Pancreas (tissue), 10 donors: ENCODE data around the gene FHL1. TPM values are rescaled to one million over a fixed set of nuclear protein-coding genes. Genes with fewer than 3 reads are reported as not detected.

Source experiments
- ATAC-seq, 4 donors: fragments of 200-7000 bp; cut with Tn5 transposase; one replicate each; pipeline versions ENCODE4 v1.8.0 to v1.9.1; 2020; ENCODE audit warnings: mild to moderate bottlenecking in 4 of 4, moderate library complexity in 4 of 4
- DNase-seq, 6 donors: peaks; one replicate each; pipeline ENCODE4 v3.0.0-alpha.2; 2020
- FAIRE-seq: peaks from 2 replicates; lab custom pipeline; 2012; peaks lifted over from hg19 to GRCh38; lab: Jason Lieb, UNC
- H3K27ac ChIP-seq, 4 donors: fragments of 200-600 bp; sonication (generic); 1 replicate in 3 of 4; 2 replicates in 1 of 4; pipeline versions ENCODE4 v1.5.0 to v1.8.0; 2020
- H3K27me3 ChIP-seq, 4 donors: fragments of 200-600 bp; one replicate each; pipeline ENCODE4 v1.8.0; 2021
- H3K36me3 ChIP-seq, 3 donors: fragments of 200-600 bp; sonication (generic) in 1 of 3; one replicate each; pipeline versions ENCODE4 v1.5.0 to v1.8.0; 2020 to 2021
- H3K4me1 ChIP-seq, 3 donors: fragments of 200-600 bp; one replicate each; pipeline ENCODE4 v1.8.0; 2021
- H3K4me3 ChIP-seq, 4 donors: fragments of 200-600 bp; sonication (generic) in 2 of 4; one replicate each; pipeline versions ENCODE4 v1.5.0 to v1.8.0; 2020 to 2021
- H3K9me3 ChIP-seq, 4 donors: fragments of 200-600 bp; one replicate each; pipeline ENCODE4 v1.8.0; 2021
- WGBS, 2 donors: extraction: QIAGEN DNeasy Blood & Tissue Kit; methylation state at CpG; one replicate each; pipeline ENCODE4 v1.1.7; 2013; 5-methylcytosine and 5-hydroxymethylcytosine counted together
- intact Hi-C, 3 donors: fragments of 100-400 bp; cut with DNase I; formaldehyde crosslinking; loops; one replicate each; pipeline versions ENCODE4 v1.11.1 to v1.14.2; 2022
- polyA plus RNA-seq, 2 donors: library from polyadenylated mRNA; stranded (reverse); fragments of 200-250 nt; gene quantifications; one replicate each; pipeline ENCODE4 v1.2.3, GENCODE V29; 2013
- total RNA-seq, 6 donors: library from RNA; stranded (reverse); fragmentation: NEBNext Ultra II Directional in 4 of 6; extraction: Animal tissue kit (Norgen Biotek cat#: 25700) in 4 of 6; gene quantifications; one replicate each; pipeline versions ENCODE4 v1.2.1 to v1.2.4, GENCODE V29; 2021 to 2023
- TF ChIP-seq, protein P1 (sequence below), 4 donors: fragments of 200-600 bp; sonication (generic) in 3 of 4; IDR thresholded peaks; one replicate each; pipeline versions ENCODE4 v1.5.0 to v1.8.0; 2021; ENCODE audit warnings: antibody characterized with exemption in 4 of 4
- donor health status: healthy with polysubstance abuse.
- donor health status: DM: no; HTN: no; CAD: no; lungs with moderate emphysema.
- donor health status: DM: no; HTN: no; CAD: no.
- donor health status: control.
- donor health status: control.
- donor health status: Bipolar disorder and iron deficiency.
- donor health status: DM: yes; HTN: yes; CAD: no.
- donor health status: DM: no; HTN: no; CAD: no.
- donor health status: DM: no; HTN: no; CAD: no.
- donor health status: DM: yes; HTN: yes; CAD: no.

Gene FHL1
- total and polyA plus RNA-seq, 8 donors = 6.2 to 31.6 (median 12.7) TPM

DNA sequence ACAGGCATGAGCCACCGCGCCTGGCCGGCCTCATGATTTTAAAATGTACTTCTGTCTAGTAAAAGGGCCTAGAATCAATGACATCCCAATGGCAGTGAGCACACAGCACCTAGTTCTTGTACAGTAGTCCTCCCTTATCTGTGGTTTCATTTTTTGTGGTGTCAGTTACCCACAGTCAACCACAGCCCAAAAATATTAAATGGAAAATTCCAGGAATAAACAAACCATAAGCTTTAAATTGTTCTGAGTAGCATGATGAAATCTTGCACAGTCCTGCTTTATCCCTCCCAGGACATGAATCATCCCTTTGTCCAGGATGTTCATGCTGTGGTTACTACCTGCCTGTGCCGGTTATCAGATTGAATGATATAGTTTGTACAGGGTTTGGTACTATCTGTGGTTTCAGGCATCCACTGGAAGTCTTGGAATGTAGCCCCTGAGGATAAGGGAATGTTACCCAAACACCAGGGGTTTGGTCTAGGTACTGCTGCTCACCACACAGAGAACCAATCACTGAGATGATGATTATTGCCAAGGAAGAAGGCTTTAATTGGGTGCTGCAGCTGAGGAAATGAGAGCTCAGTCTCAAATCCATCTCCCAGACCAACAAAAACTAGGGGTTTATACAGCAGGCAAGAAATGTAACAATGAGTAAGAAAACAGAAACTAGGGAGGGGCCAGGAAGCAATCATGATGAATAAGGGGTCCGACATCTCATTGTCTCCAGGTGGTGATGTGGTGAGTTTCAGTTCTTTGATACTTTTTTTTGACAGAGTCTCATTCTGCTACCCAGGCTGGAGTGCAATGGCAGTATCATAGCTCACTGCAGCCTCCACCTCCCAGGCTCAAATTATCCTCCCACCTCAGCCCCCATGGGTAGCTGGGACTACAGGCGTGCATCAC, 16.2 kb upstream of the FHL1 start:
- H3K27me3 ChIP-seq = peaks cover 0 to 13% (median 0%) of the 10 kb centered on the region in 4 donors
- H3K4me3 ChIP-seq = no peak overlapping the region
- DNase-seq (no peak), FAIRE-seq (no peak), ATAC-seq (no peak)
- H3K4me1 ChIP-seq = no peaks in the 10 kb centered on the region
- TF ChIP-seq, protein P1, sequence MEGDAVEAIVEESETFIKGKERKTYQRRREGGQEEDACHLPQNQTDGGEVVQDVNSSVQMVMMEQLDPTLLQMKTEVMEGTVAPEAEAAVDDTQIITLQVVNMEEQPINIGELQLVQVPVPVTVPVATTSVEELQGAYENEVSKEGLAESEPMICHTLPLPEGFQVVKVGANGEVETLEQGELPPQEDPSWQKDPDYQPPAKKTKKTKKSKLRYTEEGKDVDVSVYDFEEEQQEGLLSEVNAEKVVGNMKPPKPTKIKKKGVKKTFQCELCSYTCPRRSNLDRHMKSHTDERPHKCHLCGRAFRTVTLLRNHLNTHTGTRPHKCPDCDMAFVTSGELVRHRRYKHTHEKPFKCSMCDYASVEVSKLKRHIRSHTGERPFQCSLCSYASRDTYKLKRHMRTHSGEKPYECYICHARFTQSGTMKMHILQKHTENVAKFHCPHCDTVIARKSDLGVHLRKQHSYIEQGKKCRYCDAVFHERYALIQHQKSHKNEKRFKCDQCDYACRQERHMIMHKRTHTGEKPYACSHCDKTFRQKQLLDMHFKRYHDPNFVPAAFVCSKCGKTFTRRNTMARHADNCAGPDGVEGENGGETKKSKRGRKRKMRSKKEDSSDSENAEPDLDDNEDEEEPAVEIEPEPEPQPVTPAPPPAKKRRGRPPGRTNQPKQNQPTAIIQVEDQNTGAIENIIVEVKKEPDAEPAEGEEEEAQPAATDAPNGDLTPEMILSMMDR (IDR thresholded peaks at IDR 0.05) = no peak
- 67 to 69% methylated on average over 6 of the region's 6 CpGs for WGBS, 2 donors
- intact Hi-C loops = no loop called here
- no peaks in the 10 kb centered on the region for H3K36me3 ChIP-seq
- H3K27ac ChIP-seq = no peak overlapping the region
- no peaks in the 10 kb centered on the region for H3K9me3 ChIP-seq

DNA sequence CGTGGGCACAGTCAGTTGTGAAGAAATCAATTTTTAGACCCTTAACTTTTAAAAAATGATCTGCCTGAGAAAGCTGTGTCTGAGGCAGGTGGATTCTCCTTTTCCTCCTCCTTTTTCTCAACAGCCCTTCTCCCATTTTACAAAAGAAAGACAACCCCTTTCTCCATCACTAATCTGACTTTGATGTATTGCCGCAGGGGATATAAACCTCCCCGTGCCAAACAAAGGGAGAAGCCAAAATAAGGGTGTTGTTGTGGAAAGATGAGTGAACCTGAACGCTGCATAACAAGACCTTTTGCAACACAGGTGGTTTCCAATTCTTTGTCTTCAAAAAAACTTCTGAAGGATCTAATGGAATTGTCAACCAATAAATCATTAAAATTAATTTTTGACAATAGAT, 8.4 kb upstream of the FHL1 start:
- no peaks in the 10 kb centered on the region for H3K9me3 ChIP-seq
- H3K36me3 ChIP-seq = no peaks in the 10 kb centered on the region
- no peak overlapping the region for H3K4me3 ChIP-seq
- H3K27ac ChIP-seq = no peak overlapping the region
- H3K27me3 ChIP-seq = peaks cover 0 to 10% (median 0%) of the 10 kb centered on the region in 4 donors
- no peaks in the 10 kb centered on the region for H3K4me1 ChIP-seq
- TF ChIP-seq, protein P1 (IDR thresholded peaks at IDR 0.05) = no peak
- no peak for ATAC-seq
- no peak for FAIRE-seq
- no peak for DNase-seq
- WGBS, 2 donors = 45 to 59% methylated on average over 4 of the region's 4 CpGs
- intact Hi-C loops = no loop called here

DNA sequence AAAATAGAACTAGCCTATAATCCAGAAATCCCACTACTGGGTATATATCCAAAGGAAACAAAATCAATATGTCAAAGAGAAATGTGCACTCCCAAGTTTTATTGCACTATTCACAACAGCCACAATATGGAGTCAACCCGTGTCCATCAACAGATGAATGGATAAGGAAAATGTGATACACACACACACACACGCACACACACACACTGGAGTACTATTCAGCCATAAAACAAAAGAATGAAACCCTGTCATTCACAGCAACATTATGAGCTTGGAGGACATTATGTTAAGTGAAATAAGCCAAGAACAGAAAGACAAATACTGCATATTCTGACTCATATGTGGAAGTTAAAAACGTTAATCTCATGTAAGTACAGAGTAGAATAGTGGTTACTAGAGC, 5.8 kb upstream of the FHL1 start:
- peaks cover 0 to 13% (median 2%) of the 10 kb centered on the region in 4 donors for H3K27me3 ChIP-seq
- no peaks in the 10 kb centered on the region for H3K36me3 ChIP-seq
- FAIRE-seq (no peak), ATAC-seq (no peak), DNase-seq (no peak)
- H3K9me3 ChIP-seq = no peaks in the 10 kb centered on the region
- no peak overlapping the region for H3K4me3 ChIP-seq
- H3K4me1 ChIP-seq = no peaks in the 10 kb centered on the region
- WGBS, 2 donors = 45 to 48% methylated on average over 3 of the region's 3 CpGs
- TF ChIP-seq, protein P1 (IDR thresholded peaks at IDR 0.05) = no peak
- no peak overlapping the region for H3K27ac ChIP-seq
- intact Hi-C loops = no loop called here

DNA sequence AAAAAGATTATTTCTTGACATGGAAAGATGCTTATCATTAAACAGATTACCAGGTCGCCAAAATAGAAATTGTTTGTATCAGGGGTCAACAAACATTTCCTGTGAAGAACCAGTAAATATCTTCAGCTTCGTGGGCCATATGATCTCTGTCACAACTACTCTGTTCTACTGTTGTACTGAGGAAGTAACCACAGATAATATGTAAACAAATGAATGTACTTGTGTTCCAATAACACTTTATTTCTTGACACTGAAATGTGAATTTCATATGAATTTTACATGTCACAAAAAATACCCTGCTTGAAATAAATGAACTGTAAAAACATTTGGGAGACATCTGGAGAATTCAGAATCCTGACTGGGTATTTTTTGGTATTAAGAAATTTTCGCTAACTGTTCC, 4.7 kb upstream of the FHL1 start:
- Histone ChIP-seq H3K9me3 (no peaks in the 10 kb centered on the region), H3K4me1 (no peaks in the 10 kb centered on the region), H3K27me3 (peaks cover 0 to 13% (median 2%) of the 10 kb centered on the region in 4 donors), H3K4me3 (no peak overlapping the region), H3K36me3 (no peaks in the 10 kb centered on the region), H3K27ac (no peak overlapping the region)
- WGBS, 2 donors = 50 to 54% methylated on average over 3 of the region's 3 CpGs
- ATAC-seq (no peak), FAIRE-seq (peak; percentile 87), DNase-seq (no peak)
- TF ChIP-seq, protein P1 (IDR thresholded peaks at IDR 0.05) = no peak
- intact Hi-C loops = no loop called here

DNA sequence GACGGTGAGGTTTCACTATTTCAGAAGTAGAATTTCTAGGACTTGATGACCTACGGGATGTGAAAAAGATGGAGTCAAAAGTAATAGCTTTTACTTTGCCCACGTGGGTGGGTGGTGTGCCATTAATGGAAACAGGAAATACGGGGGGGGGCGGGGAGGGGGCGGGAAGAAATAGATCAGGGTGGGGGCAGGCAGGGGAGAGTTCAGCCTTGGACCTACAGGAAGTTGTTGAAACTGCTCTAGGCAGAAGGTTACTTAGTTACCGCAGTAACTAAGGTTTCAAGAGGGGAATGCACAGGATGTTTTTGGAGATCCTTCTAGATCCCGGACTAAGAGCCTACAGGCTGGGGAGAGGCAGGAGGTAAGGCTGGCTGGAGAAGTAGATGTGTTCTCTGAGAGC, 3.6 kb upstream of the FHL1 start:
- H3K4me1 ChIP-seq = no peaks in the 10 kb centered on the region
- H3K9me3 ChIP-seq = no peaks in the 10 kb centered on the region
- H3K36me3 ChIP-seq = no peaks in the 10 kb centered on the region
- TF ChIP-seq, protein P1 (IDR thresholded peaks at IDR 0.05) = no peak
- 30 to 38% methylated on average over 8 of the region's 8 CpGs for WGBS, 2 donors
- H3K27me3 ChIP-seq = peaks cover 0 to 13% (median 2%) of the 10 kb centered on the region in 4 donors
- no peak overlapping the region for H3K27ac ChIP-seq
- no peak for ATAC-seq
- DNase-seq = no peak
- H3K4me3 ChIP-seq = no peak overlapping the region
- FAIRE-seq = no peak
- intact Hi-C loops = no loop called here
